Measurements from ENCODE around the gene ZKSCAN8.
"Not testable (repeated sequence)": the region's sequence is repeated elsewhere in the genome, so short reads cannot be mapped to it uniquely, and the experiment has no call there.

Gene ZKSCAN8

DNA sequence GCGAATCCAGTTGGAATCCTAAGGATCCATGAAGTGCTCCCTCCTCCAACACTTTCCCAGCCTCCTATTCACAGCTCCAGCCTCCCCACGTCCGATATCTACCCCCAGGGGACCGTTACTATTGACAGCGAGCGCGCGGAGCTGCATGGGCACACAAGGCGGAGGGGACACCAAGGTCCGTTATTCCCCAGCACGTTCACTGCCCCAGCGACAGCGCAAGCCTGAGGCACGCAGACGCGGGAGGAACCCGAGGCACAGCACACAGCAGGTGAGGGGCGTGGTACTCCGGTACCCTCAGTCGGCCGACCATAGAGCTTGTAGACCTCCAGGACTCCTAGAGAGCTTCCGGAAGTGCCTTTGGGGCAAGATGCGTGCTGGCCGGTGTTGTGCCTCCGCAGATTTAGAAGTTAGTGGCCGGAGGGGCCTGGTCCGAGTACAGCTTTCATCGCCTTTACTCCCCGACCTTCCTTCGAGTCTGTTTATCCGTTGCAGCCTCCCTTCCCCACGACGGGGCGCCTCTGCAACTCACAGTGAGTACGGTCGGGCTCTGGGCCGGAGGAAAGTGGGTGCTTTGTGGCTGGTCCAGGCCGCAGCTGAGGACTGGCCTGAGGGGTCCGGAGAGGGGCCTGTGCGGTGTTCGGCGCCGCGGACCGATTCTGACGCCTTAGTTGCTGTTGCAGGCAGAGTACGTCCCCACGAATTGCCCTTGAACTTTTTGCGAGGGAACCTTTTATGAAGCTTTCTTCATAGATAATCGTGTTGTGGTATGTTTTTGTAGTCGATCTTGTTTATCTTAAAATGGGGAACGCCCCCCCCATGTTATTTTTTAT, at the start of gene ZKSCAN8:
ZKSCAN8 (plus strand) TSS at position 384 of the 830 bp plus-strand sequence. CDS start 6,525 bp downstream, outside the sequence.
- peak; percentile 95 for DNase-seq

DNA sequence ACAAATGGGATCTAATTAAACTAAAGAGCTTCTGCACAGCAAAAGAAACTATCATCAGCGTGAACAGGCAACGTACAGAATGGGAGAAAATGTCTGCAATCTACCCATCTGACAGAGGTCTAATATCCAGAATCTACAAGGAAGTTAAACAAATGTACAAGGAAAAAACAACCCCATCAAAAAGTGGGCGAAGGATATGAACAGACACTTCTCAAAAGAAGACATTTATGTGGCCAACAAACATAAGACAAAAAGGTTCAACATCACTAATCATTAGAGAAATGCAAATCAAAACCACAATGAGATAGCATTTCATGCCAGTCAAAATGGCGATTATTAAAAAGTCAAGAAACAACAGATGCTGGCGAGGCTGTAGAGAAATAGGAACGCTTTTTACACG, 39.5 kb upstream of the ZKSCAN8 start:
- not testable (repeated sequence) for DNase-seq

DNA sequence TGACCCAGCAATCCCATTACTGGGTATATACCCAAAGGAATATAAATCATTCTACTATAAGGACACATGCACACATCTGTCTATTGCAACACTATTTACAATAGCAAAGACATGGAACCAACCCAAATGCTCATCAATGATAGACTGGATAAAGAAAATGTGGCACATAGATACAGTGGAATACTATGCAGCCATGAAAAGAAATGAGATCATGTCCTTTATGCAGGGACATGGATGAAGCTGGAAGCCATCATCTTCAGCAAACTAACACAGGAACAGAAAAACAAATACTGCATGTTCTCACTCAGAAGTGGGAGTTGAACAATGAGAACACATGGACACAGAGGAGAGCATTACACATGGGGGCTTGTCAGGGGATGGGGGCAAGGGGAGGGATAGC, 39.0 kb upstream of the ZKSCAN8 start:
- DNase-seq: not testable (repeated sequence)

DNA sequence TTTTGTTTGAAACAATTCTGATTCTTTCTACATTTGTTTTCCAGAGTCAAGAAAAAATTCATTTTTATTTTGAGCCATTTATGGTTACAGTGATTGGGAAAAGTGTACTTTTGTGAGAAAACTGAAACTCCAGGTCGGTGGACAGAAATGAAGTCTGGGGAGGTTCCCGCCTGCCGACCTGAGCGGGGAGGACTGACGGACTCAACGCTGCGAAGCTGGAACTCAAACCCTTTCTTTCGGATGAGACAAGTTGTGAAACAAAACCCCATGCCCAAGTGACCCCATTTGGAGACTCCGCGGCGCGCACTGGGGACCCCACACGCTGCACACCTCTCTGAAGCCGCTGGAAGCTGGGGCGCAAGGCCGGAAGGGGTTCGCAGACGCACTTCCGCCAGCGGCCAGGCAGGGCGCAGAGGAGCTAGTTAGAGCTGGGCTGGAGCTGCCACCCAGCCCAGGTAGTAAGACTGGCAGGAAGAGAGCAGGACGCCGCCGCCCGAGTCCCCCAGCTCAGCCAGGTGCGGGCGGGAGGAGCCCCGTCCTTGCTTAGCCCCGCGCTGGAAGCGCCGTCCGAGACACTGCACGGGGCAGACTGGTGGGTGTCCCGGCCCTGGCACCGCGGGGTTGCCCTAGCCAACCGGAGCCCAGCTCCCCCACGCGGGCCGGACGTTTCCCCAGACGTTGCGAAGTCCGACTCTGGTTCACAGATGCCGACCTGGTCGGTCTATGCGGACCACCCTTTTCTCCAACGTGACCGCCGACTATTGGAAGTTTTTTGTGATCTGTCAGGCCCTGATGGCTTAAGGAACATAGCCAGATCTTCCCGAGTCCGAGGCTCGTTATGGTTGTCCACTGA, 37.1 kb upstream of the ZKSCAN8 start:
- DNase-seq: peak; percentile 94

DNA sequence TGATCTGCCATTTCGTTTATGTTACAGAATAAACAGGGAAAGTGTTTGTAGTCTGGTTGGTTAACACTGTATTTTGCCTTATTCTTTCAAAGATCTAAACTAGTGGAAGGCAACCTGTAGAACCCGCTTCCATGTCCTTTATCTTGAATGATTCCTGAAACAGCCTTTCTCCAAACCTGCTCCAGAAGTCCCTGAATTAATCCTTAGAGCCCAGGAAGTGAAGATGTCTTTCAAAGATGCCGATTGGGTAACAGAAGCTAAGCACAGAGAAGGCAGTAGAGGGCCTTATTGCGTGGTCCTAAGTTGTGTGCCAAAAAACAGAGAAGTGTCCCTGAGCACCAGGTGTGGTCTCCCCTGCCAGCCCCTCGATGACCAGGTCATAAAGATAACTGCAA, 36.4 kb upstream of the ZKSCAN8 start:
- peak; percentile 65 for DNase-seq

DNA sequence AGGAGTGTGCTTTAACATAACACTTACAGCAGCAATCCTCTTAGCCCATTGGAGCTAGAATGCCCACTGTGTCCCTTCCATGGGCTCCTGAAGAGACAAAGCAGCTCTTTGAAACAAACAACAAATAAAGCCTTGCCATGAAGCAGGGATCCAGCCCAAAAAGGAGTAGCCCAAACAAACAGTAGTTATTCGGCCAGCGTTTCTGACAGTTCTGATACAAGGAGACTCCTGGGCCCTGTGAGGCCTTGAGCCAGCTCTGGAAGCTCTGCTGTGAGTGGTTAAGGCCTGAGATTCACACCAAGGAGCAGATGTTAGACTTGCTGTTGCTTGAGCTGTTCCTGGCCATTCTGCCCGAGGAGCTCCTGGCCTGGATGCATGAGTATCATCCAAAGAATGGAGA, 34.2 kb upstream of the ZKSCAN8 start:
- no peak for DNase-seq

DNA sequence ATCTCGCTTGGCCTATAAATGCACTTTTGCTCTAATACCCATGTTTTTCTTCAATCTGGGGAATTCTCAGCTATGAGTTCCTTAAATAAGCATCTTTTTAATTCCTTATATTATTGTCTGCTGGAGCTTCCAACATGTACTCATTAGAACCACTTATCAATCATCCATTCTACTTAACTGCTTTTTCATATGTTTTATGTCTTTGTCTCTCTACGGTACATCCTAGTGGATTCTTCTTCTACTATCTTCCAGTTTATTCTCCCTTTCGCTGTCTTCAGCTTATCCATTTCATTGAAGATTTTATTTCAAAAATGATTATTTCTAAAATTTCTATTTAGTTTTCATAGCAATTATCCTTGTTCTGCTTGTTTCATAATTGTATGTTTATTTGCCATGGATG, 29.7 kb upstream of the ZKSCAN8 start:
- no peak for DNase-seq

DNA sequence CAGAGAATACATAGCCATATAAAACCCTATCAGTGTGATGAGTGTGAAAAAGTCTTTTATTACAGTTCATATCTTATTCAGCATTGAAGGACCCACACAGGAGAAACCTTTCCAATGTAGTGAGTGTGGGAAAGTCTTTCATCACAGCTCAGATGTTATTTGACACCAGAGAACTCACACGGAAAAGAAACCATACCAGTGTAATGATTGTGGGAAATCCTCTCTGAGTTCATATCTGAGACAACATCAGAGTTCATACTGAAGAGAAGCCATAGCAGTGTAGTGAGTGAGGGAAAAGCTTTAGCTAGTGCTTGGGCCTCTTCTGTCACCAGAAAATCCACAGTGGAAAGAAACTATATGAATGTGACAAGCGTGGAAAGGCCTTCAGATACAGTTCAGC, 25.9 kb upstream of the ZKSCAN8 start:
- no peak for DNase-seq

DNA sequence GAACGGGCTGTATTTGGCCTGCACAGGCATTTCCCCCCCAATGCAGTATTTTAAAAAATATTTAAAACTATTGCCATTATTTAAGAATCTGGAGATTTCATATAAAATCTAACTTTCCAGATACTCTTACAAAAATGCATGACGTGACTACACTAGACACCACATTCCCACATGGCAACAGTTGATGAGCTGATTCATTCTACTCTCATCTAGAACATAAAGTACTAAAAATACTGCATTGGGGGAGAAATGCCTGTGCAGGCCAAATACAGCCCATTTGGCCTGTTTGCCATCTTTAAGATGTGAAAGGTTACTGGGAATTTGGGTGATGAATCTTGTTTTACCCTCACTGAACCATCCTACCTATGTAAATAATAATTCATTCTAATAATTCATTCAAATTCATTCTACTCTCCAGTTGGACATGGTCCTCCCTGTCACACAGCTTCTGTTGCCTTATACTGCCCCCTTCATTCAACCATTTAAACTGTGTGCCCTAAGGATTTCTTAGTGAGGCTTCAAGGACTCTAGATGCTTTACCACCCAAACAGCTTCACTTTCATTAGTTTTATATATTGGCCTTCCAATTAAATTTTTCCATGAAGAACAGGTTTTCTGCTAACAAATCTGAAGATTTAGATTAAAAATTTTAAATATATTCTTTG, 24.2 kb upstream of the ZKSCAN8 start:
- peak; percentile 50 for DNase-seq

DNA sequence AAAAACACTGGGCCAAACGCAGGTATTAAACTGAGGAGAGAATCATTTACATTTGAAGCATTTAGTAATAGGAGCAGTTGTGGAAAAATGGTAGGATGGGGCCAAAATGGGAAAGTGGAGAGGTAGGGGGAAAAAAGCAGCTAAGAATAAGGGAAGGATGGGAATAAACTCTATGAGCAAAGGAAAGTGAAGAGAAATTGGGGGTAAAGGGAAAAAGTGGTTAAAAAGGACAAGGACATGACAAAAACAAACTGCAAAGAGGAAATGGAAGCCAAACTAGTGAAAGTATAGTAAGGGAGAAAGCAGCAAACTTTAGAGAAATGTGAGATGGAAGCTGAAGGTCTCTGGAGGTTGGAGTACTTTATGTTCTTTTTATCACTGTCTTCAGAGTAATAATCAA, 23.5 kb upstream of the ZKSCAN8 start:
- DNase-seq: no peak

DNA sequence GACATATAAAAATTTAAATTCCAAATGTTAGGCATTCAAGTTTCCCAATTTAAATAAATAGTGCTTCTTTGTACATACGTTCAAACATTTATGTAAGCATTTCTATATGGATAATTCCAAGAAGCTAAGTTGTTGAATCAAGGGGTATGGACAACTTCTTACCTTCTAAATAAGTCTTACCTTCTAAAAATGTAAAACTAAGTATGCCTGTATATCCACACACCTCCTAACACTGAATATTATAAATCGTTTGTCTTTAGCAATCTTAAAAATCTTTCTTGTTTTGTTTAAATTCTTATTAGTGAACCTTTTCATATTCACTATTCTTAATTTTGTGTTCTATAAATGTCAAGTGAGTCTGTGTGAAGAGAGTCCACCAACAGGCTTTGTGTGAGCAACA, 19.8 kb upstream of the ZKSCAN8 start:
- peak; percentile 31 for DNase-seq

DNA sequence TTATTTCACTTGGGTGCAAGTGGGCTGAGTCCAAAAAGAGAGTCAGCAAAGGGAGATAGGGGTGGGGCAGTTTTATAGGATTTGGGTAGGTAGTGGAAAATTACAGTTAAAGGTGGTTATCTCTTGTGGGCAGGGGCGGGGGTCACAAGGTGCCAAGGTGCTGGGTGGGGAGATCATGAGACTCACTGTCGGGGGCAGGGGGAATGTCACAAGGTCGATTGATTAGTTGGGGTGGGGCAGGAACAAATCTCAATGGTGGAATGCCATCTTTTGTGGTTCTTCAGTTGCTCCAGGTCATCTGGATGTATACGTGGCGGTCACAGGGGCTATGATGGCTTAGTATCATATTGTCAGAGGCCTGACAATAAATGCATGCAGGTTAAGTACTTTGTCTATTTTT, 19.4 kb upstream of the ZKSCAN8 start:
- peak; percentile 90 for DNase-seq

DNA sequence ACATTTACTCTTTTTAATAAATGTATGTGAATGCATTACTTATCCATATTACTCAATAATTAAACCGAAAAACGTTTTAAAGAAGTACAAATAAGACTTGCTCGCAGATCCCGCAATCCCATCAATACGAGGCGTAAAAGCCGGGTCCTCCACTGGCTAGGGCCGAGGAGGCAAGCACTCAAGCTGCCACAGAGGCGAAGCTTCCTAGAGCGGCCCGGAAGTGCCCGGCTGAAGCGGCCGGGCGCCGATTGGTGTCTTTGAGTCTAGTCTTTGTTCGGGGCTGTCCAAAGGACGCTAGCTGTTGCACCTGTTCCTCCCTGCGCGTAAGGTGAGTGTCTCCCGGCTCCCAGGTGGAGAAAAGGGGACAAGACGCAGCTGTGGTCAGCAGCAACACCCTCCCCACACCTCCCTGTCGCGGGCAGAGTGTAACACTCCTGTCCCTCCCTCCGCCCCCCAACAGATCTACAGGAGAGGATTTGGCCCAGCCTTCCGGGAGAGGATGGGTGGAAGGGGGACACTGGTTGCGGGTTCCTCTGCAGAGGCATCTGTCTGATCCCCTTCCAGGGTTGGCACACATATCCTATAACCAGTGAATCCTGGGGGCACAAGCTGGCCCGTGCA, 17.2 kb upstream of the ZKSCAN8 start, which contains the start of gene ZSCAN16:
ZSCAN16 (plus strand) TSS at position 260 of the 621 bp plus-strand sequence. CDS start 835 bp downstream, outside the sequence.
- peak; percentile 94 for DNase-seq

DNA sequence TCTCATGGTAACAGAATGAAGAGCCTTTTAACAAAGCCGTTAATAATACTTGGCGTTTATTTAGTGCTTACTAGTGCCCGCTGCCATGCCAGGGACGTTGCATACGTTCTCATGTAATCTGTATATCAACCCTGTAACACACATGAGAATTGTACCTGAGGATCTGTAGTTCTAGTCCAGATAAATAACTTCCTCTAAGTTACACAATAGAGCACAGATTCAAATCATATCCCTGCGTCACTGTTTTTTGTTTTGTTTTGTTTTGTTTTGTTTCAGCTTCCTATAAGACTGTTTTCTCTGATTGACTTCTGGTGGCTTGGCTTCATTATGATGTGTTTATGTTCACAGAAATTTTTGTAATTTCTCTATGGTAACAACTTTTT, 16.7 kb upstream of the ZKSCAN8 start:
- DNase-seq: peak; percentile 16

DNA sequence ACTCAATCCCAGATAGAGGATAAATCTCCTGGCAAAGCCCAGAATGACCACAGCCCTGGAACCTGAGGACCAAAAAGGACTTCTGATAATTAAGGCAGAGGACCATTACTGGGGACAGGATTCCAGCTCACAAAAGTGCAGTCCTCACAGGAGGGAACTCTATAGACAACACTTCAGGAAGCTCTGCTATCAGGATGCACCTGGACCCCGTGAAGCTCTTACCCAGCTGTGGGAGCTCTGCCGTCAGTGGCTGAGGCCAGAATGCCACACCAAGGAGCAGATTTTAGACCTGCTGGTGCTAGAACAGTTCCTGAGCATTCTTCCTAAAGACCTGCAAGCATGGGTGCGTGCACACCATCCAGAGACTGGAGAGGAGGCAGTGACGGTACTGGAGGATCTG, 16.3 kb upstream of the ZKSCAN8 start:
- DNase-seq: peak; percentile 31

DNA sequence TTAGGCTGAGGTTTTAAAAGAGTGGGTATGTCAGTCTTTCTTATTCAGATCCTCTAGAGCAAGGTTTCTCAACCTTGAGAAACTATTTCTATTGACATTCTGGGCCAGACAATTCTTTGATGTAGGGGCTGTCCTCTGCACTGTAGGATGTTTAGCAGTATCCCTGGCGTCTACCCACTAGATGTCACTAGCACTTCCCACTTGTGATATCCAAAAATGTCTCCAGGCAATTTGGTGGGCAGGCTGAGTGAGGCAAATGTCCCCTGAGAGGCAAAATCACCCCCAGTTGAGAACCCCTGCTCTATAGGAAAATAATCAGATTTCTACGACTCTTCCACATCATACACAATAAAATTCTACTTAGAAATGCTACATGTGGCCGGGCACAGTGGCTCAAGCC, 7.7 kb upstream of the ZKSCAN8 start:
- peak; percentile 80 for DNase-seq

DNA sequence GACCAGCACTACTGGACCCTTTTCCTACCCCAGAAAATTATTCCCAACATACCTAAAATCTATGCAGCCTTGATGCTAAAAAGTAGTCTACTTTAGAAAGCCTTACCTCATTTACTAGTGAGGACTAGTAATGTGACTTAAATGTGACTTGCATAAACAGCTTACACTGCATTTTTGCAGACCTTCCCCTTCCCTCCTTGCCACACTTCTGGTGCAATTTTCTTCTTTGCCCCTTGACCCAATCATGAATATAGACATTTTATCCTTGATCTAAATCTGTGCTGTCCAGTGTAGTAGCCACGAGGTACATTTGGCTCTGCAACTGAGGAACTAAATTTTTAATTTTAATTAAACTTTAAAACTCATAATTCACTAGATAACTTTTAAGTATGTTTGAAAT, 7.0 kb upstream of the ZKSCAN8 start:
- peak; percentile 26 for DNase-seq

DNA sequence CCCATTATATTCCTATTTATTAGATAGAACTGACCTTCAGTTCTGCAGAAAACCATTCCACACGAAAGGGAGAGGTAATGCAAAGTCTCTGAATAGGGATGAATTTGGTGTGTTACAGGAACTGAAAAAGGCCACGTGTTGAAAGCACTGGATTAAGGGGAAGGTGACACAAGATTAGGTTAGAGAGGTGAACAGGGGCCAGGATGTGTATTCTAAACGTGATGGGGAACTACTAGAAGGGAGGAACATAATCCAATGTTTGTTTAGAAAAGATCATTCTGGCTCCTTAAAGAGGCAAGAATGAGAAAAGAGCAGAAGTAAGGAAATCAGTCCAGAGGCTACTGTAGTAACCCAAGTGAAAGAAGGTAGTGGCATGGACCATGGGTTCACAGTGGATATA, 6.3 kb upstream of the ZKSCAN8 start:
- peak; percentile 35 for DNase-seq

DNA sequence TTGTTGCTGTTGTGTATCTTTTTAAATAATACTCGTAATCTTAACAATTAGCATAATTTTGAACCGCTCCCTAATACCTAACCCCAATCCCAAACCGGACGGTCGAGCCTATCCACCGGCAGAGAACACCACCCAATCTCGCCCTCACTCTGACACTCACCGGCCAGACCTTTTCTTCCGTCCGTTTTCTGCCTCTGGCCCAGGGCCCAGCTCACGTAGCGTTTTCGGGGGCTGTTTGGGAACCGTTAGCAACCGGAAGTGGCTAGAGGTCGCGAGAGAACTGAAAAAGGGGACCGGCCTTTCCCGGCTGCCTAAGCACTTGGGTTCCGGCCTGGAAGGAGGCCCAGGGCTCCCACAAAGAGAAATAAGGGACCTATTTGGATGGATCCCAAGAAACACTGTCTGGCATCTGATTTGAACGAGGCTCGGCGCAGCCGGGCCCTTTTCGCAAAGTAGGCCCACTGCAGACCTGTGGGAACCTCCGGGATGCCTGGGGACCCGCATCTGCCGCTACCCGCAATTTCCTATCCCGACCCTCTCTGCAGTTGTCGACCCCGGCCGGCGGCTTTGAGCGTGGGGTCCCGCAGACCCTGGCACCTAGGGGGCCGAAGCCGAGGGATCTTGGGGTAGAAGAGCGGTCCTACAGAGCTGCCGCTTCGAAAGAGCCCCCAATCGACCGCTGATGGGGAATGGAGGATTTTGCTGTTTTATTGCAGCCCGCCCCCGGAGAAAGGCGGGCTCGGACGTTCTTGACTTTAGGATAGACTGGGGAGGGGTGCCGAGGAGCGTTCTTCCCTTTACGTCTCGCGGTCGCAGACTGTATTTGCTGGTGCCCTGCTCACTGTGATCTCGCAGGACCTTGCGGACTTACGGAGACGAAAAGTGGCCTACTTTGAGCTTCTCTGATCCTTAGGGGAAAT, 4.8 kb upstream of the ZKSCAN8 start:
- peak; percentile 99 for DNase-seq

DNA sequence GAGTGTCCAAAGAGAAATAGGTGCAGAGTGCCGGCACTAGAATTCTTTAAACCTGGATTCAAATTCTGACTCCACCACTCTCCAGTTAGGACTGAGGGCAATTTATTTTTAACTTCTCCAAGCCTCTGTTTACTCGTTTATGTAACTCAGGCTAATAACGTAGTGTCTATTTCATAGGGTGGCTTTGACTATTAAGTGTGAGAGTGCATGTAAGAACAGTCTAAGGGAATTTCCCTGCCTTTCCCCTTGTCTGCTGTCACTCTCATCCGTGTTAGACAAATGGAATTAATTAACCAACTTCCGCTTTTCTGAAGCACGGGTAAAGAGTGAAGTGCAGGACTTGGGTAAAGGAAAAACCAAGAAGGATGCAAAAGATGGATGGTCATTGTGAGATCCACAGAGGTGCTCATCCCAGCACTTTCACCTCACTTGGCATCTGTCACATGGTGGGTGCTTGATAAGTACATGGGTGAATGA, 4.1 kb upstream of the ZKSCAN8 start:
- peak; percentile 63 for DNase-seq

DNA sequence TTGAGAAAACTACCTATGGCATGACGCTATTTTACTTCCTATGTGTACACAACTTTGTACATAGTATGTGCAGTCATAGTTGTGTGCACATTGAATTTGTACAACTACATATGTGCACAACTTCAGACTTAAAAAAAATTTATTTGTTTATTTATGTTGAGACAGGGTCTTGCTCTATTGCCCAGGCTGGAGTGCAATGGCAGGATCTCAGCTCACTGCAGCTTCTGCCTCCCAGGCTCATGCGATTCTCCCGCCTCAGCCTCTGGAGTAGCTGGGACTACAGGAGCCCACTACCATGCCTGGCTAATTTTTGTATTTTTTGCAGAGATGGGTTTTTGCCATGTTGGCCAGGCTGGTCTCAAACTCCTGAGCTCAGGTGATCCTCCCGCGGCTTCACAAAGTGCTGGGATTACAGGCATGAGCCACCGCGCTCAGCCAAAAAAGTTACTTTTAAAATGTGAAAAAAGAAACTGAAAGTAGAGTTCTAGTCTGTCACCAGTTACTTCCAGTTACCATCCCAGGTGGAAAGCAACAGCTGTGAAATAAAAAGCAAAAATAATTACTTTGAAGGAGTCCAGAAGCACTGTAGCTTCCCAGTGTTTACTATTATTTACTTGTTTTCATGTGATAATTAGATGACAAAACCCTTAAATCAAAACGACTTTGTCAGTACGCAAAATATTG, 1.7 kb upstream of the ZKSCAN8 start:
- no peak for DNase-seq

Data from hematopoietic multipotent progenitor cell treated with erythropoietin and hydrocortisone succinate and interleukin-3 and kit ligand, for 6 days (in vitro differentiated cells).